ENCODE data around the gene MAP3K6.

MAP3K6 gene

DNA sequence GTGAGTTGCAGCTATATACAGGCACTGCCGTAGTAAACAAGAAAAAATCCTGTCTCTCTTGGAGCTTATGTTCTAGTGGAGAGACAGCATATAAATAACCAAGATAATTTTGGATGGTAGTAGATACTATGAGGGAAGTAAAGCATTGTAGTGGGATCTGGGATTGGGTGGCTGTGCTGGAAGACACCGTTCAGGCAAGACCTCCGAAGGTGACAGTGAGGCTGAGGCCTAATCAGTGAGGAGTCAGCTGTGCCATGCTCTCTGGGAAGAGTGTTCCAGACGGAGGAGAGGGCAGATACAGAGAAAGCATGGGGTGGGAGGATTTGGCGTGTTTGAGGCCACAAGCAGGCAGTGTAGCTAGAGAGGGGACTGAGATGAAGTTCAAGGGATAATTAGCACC lies 38.8 kb downstream of the MAP3K6 start:
- TF ChIP-seq, protein P1, sequence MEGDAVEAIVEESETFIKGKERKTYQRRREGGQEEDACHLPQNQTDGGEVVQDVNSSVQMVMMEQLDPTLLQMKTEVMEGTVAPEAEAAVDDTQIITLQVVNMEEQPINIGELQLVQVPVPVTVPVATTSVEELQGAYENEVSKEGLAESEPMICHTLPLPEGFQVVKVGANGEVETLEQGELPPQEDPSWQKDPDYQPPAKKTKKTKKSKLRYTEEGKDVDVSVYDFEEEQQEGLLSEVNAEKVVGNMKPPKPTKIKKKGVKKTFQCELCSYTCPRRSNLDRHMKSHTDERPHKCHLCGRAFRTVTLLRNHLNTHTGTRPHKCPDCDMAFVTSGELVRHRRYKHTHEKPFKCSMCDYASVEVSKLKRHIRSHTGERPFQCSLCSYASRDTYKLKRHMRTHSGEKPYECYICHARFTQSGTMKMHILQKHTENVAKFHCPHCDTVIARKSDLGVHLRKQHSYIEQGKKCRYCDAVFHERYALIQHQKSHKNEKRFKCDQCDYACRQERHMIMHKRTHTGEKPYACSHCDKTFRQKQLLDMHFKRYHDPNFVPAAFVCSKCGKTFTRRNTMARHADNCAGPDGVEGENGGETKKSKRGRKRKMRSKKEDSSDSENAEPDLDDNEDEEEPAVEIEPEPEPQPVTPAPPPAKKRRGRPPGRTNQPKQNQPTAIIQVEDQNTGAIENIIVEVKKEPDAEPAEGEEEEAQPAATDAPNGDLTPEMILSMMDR (IDR thresholded peaks at IDR 0.05): no peak

DNA sequence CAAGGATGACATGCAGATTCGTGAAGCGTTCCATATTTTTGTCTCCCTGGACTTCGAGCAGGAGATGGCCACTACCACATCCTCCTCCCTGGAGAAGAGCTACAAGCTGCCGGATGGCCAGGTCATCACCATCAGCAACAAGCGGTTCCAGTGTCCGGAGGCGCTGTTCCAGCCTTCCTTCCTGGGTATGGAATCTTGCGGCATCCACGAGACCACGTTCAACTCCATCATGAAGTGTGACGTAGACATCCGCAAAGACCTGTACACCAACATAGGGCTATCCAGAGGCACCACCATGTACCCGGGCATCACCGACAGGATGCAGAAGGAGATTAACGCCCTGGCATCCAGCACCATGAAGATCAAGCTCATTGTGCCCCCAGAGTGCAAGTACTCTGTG lies 41.5 kb downstream of the MAP3K6 start:
- TF ChIP-seq, protein P1 (IDR thresholded peaks at IDR 0.05): no peak

DNA sequence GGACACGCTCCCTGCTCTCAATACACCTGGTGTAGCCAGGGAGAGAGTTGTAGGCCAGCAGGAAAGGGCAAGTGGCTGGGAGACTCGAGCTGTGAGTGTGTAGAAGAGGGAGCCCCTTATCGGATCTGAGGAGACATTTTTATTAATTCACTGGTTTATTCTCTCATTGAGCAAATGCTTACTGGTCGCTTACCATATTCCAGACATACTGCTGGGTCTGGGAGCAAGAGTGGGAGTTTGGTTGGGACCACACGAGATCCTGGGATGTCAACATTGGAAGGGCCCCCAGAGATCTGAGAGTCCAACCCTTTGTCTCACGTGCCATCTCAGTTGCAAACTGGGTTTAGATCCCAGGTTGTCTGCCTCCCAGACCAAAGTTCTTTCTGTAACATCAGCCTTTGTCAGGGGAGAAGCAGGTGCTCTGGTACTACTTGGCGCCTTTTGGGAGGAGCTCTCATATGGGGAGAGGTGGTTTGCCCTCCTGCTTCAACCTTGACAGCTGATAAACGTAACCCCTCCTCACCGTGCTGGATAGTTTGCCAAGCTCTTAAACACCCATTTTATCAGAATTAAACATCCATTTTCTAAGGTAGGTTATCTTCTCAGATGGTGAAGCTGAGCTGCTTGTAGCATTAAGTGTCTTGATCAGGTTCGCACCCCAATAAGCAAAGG lies 44.1 kb downstream of the MAP3K6 start:
- TF ChIP-seq, protein P1 (IDR thresholded peaks at IDR 0.05): no peak

DNA sequence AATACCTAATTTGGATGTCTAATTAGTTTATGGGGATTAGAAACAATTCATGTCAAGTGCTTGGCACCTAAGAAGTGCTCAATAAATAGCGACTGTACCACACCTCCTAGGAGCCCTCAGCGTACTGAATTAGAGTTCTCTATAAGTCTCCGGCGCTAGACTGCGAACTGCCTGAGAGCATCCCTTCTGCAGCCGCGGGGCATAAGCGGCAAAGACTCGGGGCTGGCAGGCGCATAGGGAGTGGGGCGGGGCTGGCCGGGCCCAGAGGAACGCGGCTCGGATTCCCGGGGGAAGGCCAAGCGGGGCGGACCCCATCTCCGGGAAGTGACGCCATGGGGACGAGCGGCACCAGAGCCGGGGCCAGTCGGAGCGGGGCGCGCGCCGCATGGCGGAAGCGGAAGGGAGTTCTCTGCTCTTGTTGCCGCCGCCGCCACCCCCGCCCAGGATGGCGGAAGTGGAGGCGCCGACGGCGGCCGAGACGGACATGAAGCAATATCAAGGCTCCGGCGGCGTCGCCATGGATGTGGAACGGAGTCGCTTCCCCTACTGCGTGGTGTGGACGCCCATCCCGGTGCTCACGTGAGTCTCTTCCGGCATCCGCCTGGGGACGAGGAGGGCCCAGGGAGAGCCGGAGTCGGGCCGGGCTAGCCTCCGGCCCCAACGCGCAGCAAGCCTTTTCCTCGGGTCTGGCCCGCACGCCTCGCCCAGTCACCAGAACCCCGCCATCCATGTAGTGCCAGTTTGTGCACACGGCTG lies 44.8 kb downstream of the MAP3K6 start, which contains the start of gene TMEM222:
TMEM222 (plus strand) TSS at position 351 of the 756 bp plus-strand sequence; CDS start at position 386, 35 bp downstream.
- TF ChIP-seq, protein P1 (IDR thresholded peaks at IDR 0.05): no peak

DNA sequence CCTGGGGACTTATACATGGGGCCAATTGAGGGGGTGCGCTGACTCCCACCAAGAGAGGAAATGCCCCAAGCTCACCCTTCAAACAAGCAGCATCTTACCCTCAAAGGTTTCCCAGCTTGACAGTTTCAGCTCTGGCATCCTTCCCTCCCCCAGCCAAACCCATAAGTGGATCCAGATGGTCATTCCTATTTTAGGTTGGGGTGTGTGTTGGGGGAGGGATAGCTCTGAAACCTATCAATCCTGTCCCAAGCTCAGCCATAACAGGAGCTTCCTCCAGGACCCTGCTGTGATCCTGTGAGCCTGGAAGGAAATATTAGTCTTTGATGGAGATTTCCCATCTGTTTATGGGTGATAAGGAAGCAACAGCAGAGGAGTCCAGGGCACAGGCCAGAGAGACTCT lies 48.2 kb downstream of the MAP3K6 start:
- TF ChIP-seq, protein P1 (IDR thresholded peaks at IDR 0.05): no peak

DNA sequence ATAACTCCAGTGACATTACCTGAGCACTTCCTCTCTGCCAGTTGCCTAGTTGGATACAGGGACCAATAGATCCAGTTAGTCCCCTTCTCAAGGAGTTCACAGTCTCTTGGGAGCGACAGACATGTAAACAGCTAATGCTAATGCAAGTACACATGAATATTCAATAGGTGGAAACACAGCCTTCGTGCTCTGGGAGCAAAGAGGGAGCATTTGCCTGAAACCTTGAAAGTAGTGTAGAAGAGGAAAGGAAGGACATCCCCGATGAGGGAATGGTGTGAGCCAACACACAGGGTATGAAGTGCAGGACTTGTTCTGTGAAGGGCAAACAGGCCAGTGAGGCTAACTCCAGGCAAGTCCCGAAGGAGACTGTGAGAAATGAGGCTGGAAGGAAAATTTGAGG lies 48.6 kb downstream of the MAP3K6 start:
- TF ChIP-seq, protein P1 (IDR thresholded peaks at IDR 0.05): no peak

DNA sequence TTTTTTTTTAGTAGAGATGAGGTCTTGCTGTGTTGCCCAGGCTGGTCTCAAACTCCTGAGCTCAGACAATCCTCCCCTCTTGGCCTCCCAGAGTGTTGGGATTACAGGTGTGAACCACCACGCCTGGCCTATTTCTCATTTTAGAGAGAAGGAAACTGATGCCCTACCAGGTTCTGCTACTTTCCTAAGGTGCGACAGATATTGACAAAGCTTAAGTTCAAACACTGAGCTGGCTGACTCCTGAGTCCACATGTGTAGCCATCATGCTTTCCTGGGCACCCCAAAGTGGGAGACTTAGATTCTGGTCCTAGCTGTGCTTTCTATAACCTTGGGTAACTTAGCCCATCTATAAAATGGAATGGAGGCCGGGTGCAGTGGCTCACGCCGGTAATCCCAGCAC lies 49.9 kb downstream of the MAP3K6 start:
- TF ChIP-seq, protein P1 (IDR thresholded peaks at IDR 0.05): no peak
